ENCODE results near the gene FBXL20.

DNA sequence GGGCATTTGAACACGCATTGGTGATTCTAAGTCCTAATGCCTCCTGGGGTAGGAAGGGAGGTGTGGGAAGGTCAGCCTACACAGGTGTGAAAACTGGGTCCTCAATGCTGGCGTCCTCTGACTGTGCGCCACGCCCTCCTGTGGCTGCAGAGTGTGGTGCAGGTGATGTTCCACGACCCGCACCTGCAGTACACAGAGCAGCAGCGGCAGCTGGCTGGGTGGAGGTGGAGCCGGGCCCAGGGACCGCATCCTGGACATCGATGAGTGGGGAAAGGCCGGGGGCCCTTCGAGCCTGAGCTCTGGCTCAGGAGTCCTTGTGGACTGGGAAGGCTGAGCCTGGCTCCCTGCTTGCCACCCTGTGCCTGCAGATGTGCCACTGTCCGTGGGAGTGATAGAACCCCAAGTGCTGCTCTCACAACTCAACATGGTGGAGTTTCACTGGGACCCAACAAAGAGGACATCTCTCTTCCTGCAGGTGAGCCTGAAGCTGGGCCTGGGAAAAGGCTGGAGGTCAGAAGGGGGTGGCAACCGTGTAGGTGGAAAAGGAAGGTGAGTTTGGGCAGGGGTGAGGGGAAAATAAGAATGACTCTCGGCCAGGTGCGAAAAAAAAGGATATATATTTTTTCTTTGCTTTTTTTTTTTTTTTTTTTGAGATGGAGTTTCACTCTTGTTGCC, 161.6 kb downstream of the FBXL20 start:
- no peak for TF ChIP-seq POLR2A (IDR thresholded peaks at IDR 0.05)
- TF ChIP-seq CTCF (IDR thresholded peaks at IDR 0.05) = peak; percentile 30 to 70 (median 40)

Measured in breast epithelium (tissue), 3 donors.